Myocyte (in vitro differentiated cells): ENCODE results near the gene GPR3. TPM values are rescaled to one million over a fixed set of nuclear protein-coding genes. Genes with fewer than 3 reads are reported as not detected.
"Not testable (repeated sequence)": the region's sequence is repeated elsewhere in the genome, so short reads cannot be mapped to it uniquely, and the experiment has no call there.

Source experiments
- DNase-seq: peaks from one replicate; pipeline ENCODE4 v3.0.0-alpha.2; 2012; ENCODE audit warnings: low read depth
- total RNA-seq: library from RNA; depleted of rRNA; stranded (reverse); fragments of >200 nt; gene quantifications from 2 replicates; pipeline ENCODE4 v1.2.3, GENCODE V29; 2014

GPR3 gene
- total RNA-seq, 1 donor from 2014 or later, result 0.72 TPM

DNA sequence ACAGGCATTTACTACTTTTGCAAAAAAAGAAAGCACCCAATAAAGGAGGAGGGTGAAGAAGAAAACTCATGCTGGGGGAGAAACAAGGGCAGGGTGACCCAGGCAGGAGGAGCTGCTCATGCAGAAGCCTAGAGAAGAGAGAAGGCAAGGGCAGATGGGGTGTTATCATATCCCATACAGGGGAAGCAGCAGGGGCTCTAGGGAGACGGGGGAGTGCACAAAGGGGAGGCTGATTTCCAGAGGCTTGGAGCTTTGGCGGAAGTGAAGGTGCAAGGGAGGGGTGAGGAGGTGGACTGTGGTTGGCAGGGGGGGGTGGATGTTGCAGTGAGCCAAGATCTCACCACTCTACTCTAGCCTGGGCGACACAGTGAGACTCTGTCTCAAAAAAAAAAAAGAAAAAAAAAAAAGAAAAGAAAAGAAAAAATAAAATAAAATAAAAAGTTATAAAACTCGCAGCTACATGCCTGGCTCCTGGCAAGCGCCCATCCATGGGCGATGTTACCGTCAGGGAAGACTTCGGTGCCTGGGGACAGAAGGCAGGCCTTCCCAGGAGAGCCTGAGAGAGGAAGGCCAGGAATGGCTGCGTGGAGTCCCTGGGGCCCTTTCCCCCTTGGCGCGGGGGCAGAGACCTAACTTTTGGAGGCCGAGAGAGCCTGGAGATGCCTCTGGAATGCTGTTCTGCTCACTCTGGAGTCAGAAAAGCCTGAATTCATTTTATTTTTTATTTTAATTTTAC is 14.5 kb upstream of the GPR3 start:
- no peak for DNase-seq

DNA sequence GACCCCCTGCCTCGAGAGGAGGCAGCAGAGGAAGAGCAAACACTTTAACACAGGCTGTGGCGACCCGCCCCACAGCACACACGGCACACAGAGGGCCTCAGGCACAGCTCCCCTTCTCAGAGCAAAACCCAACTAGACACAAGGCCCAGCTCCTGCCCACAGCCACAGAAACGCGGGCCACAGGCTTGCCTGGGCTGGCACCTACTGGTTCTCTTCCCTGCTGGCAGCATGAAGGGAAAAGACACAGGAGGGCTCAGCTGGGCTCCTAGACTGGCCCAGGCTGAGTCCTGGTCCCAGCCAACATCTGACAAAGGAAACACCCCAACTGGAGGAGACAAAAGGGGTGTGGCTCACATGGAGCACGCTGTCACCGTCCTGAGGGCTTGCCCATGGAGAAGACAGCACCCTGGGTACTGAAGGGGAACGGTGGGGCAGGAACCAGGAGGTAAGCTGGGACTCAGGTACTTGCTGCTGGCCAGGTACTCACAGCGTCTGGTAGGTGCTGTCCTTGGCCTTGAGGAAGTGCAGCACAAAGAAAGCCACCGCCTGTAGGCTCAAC is 12.8 kb upstream of the GPR3 start:
- DNase-seq, result no peak

DNA sequence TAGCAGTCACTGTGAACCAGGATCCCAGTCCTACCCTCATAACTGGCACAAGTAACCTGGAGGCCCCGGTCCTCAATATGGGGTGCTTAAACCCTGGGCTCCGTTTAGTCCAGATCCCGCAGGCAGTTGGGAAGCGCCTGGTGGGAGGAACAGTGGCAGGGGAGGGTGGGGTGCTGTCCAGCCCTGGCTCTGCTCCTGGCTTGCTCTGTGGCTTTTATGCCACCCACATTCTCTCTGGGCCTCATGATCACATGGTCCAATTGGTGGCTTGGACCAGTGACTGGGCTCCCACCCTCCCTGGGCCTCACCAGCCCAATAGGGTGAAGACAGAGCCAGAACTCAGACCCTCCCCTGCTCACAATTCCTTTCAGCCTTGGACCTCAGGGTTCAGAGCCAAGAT is 12.2 kb upstream of the GPR3 start:
- DNase-seq, result no peak

DNA sequence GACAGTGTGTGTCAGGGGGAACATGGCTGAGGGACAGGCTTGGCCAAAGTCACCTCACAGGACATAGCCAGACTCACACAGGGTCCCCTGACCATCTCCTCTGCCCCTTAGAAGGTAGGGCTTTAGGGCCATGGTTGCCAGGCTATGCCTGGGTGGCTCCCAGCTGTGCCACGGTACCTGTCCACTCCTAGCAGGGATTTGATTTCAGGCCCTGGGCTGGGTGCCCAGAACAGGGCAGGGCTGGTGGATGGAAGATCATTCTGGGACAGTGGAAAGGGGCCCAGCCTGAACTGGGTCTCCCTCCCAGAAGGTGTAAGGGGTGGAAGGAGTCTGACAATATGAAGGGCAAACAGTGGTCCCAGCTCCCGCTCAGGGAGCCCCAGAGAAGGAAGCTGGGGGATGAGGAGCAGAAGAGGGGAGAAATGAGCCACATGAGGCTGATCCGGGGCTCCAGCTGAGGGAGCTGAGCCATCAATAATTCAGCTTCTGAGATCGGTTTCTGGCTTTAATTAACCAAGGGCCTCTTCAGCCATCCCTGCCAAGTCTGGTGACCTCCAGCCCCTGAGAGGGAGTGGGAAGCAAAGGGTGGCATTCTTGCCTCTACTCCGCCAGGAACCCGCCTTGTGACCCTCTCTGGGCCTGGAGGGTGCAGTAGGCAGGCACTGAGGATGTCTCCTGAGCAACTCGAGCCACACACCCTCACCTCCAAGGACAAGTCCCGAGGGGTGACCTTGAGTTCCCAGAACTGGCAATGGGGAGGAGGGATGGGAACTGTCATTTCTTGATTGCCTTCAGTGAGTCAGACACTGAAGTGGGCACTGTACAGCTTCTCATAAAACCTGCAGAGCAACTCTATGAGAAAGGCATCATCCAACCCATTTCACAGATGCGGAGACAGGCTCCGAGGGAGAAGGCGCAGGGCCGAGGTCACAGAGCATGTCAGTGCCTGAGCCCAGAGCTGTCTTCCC is 11.4 kb upstream of the GPR3 start:
- no peak for DNase-seq

DNA sequence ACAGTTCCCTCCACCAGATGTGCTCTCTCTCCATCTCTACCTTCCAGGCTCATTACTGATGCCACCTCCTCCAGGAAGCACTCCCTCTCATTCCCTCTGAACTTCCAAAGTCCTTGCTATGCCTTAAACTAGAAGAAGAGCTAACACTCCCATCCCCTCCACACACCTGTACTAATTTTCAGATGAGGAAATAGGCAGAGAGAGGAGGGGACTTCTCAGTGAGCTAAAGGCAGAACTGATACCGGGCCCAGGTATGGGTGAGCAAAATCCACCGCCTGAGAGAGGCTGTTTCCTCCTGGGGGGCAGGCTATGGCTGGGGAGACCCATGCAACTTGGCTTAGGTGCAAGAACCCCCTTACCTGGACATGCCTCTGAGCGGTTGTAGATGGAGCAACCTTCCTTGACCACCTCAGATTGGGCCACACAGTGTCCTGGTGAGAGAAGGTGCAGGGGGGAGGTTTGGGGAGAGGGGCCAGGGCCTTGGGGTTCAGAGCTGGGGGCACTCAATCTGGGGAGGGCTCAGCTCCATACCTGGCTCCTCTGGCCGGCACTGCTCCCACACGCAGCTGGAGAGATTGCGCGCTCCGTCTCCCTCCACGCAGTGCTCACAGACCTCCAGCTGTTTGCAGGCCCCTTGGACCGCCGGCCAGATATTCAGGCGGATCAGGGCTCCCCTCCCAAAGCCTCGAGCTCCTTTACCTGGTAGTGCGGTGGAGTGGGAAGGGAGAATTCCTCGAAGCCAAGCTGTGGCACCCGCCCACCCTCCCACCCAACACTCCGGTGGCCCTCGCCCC is 10.3 kb upstream of the GPR3 start:
- no peak for DNase-seq

DNA sequence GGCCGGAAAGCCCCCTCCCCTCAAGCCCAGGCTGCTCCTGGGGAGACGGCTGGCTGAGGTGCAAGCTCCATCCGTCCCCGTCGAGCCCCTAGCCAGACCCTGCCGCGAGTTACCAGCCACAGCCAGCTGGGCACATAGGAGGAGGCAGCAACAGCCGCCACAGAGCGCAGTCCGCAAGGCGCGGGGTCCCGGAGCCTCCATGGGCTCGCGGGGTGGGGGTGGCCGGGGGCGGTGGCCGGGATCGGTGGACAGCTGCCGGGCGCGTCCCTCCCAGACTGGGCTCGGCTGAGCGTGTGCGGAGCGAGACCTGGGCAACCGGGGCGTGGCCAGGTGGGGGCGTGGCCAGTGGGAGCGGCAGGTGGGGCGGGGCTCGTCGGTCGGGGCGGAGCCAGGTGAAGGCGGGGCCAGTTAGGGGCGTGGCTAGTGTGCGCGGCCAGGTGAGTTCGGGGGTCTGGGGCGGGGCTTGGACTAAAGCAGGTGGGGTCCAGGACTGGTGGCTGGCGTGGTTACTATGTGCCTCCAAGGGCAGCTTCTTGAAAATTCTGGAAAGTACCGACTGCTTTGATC is 9.3 kb upstream of the GPR3 start, which contains the start of gene CD164L2:
TSS of gene CD164L2 (minus strand) at position 295 of the 567 bp plus-strand sequence. CDS start at position 201, 94 bp downstream.
- DNase-seq, result no peak

DNA sequence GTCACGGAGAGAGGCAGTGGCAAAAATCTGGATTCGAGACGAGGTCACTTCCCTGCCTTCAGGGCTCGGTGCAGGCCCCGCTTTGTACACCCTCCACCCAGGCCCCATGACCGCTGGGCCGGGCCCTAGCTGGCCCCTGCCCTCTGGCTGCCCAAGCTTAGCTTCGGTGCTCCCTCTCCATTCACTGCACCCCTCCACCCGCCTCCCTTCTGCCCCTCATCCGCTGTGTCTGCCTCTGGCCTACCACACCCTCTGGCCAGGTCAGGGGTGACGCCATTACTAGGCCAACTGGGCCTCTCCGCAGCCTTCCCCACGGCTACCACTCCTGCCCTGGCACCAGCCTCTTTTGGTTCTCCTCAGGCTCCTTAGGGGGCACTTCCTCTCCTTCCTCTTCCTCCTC is 8.8 kb upstream of the GPR3 start:
- no peak for DNase-seq

DNA sequence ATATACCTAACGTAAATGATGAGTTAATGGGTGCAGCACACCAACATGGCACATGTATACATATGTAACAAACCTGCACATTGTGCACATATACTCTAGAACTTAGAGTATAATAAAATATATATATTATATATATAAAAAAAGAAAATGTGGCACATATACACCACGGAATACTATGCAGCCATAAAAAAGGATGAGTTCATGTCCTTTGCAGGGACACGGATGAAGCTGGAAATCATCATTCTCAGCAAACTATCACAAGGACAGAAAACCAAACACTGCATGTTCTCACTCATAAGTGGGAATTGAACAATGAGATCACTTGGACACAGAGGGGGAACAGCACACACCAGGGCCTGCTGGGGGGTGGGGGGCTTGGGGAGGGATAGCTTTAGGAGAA is 7.6 kb upstream of the GPR3 start:
- DNase-seq, result not testable (repeated sequence)

DNA sequence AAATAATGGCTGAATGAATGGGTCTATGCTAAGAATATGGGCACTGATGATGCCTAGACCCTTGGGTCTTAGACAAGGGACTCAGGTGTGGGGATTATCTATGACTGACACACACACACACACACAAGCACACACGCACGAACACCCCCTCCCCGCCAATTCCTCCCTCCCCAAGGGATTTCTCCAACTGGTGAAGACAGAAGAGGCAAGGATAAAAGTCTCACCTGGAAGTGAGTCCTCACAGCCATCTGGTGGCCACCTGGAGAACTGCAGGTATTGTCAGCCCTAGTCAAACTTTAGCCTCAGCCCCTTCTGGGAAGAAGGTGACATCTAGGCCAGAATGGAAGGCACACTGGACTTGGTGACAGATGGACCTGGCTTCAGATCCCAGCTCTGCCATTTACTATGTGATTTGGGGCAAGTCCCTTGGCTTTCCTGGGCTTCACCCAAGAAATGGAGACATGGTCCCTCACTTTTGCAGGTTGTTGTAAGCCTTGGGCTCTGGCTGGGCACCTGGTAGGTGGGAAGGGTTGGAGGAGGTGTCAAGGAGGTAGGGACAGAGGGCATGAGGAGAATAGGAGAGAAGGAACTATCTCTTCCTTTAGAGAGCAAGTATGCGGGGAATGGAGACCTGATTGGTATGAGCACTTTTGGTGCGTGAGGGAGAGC is 4.0 kb upstream of the GPR3 start:
- peak; percentile 53 for DNase-seq

DNA sequence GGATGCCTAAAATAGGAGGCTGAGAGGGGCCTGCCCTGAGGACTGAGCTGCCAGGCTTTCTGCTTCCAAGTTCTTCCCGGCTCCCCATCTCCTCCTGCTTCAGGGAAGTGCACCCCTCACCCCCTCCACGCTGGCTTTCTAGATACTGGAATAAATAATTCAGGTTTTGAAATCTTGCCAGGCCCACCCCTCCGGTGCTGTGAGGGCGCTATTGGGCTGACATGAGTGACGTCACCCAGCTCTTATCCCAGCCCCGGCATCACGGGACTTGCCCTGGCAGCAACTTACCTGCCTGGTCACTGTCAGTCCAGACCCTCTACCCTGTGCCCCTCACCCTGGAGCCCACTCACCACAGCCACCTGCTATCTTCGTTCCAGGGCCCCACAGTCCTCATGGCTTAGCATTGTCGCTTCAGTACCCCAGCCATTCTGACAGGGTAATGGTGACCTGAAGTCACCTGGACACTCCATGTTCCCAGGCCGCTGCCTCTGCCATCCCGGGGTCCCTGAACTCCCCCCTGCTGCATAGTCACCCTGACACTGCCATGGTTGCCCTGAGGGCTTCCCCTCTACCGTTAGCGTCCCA is 819 bp upstream of the GPR3 start:
- peak; percentile 48 for DNase-seq

DNA sequence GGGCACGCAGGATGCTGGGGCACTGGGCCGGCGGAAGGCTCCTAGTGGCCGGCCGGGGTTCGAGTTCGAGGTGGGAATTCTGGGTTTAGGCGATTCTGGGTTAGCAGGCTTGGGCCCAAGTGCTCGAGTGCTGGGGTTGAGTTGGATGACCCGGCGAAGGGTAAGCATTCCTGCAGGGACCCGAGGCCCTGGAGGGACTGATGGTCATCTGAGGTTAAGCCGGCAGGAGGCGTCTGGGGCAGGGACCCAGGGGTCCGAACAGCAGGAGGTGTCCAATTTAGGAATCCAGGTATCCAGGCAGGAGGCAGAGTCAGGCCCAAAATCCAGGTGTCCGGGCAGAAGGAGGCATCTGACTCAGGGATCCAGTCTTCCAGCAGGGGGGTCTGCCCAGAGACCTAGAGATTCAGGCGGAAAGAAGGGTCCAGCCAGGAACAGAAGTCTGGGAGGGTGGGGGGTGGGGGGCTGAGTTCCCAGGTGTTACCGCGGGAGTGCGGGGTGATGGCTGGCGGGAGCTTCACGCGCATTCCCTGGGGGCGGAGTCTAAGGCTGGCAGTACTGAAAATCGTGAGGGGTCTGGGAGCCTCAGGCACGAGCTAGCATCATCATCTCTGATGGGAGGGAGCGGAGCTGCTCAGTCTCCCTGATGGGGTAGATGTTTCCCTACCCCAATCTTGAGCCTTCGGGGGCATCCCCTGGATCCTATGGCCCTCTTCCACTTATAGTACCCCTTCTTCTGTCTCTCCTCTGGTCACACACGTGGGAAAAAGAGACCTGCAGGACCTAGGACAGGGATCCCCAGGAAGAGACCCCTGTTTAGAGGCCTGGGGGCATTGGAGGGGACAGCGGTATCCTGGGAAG is 585 bp downstream of the GPR3 start:
- DNase-seq, result peak; percentile 34

DNA sequence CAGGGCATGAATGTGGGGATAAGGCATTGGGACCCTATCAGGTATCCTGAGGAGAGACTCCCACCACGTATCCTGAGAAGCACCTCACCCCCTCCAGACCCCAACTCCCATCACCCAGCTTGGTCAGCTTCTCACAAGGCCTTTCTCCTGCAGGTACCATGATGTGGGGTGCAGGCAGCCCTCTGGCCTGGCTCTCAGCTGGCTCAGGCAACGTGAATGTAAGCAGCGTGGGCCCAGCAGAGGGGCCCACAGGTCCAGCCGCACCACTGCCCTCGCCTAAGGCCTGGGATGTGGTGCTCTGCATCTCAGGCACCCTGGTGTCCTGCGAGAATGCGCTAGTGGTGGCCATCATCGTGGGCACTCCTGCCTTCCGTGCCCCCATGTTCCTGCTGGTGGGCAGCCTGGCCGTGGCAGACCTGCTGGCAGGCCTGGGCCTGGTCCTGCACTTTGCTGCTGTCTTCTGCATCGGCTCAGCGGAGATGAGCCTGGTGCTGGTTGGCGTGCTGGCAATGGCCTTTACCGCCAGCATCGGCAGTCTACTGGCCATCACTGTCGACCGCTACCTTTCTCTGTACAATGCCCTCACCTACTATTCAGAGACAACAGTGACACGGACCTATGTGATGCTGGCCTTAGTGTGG is 1.3 kb downstream of the GPR3 start:
- DNase-seq, result no peak

DNA sequence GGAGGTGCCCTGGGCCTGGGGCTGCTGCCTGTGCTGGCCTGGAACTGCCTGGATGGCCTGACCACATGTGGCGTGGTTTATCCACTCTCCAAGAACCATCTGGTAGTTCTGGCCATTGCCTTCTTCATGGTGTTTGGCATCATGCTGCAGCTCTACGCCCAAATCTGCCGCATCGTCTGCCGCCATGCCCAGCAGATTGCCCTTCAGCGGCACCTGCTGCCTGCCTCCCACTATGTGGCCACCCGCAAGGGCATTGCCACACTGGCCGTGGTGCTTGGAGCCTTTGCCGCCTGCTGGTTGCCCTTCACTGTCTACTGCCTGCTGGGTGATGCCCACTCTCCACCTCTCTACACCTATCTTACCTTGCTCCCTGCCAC is 1.8 kb downstream of the GPR3 start:
- DNase-seq, result no peak

DNA sequence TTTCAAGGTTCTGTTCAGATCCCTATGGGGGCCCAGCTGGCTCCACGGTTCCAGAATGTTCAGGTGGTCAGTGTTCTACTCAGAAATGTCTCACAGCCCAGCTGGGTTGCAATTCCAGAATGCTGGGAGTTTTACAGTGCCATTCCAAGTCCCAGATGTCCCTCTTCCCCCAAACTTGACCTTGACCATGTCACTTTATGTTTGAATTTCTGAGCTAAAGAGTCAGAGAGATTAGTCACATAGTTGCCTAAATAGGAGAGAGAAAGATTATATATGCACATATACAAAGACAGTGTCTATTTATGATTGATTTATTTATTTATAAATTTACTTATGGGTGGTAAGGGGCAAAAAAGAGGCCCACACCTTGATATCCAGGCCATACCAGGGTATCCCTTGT is 2.5 kb downstream of the GPR3 start:
- no peak for DNase-seq

DNA sequence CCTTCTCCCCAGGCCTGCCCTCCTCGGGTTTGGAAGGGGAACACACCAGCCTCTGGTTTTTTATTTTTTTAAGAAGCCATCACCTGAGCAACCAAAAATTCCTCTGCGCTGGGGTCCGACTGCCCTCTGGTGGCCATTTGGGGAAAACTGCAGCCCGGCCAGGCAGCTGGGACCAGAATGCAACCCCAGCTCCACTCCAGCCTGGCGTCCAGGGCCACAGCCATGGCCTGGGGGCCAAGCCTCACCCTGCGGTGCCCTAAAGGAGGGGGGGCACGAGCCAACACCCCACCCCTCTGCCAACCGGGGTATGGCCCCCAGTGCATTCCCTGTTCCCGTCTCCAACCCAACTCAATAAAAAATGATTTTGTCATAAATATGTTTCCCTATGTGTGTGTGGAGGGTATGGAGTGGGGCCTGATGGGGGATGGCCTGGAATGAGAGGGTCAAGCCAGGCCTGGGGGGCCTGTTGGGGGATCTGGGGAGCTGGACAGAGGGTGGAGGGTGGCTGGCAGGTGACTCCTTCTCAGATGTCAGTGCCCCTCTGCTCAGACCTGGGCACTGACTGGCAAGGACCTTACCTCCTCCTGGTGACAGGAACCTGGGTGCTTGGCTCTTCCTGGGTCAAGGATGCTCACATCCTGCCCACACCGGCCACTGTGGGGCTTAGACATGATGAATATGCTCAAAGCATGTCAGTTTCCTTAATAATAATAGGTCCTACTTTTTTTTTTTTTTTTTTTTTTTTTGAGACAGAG is 3.2 kb downstream of the GPR3 start:
- DNase-seq, result peak; percentile 77

DNA sequence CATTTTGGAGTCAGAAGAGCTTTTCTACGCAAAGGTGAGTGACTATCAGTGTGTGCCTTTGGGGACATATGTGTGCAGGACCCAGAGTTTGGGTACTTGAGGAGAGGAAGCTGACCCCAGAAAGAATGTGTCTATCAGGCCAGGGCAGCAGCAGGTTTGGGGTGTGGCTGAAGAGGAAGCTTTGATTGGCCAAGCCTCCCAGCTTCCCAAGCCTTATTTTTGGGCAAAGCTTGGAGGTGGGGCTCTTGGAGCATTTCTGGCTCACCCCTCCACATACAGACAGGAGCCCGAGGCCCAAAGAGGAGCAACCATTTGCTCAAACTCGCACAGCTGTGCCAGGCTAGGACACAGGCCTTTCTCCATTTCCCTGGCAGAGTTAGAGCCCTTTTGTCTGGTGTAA is 4.7 kb downstream of the GPR3 start:
- DNase-seq, result peak; percentile 63

DNA sequence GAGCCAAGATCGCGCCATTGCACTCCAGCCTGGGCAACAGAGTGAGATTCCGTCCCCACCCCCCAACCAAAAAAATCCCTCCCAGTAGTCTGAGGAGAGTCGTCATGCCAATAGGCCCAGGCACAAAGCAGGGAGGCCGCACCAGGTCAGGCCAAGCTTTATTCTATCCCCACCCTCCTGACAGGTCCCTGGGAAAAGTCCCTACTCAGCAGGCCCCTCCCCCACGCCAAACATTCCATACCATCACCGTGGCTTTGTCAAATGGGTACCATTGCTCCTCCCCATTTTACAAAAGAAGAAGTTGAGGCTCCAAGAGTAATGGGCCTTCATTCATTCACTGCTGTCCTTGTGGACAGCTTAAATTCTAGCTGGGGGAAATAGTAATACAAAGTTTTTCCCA is 5.3 kb downstream of the GPR3 start:
- no peak for DNase-seq
